ENCODE results near the gene TMEM63C. TPM values are rescaled to one million over a fixed set of nuclear protein-coding genes. Genes with fewer than 3 reads are reported as not detected.
A peak's percentile ranks its signal among the peaks of the same experiment; 100 is the strongest.

TMEM63C gene
- total RNA-seq, 1 donor from 2014 or later = 0.91 TPM

- H3K27me3 Mint-ChIP-seq (ENCODE audit: low read depth) = peaks cover 15% of the 10 kb centered on the region
- no peak for DNase-seq (ENCODE audit: low read depth, low spot score)
- H3K27ac Mint-ChIP-seq (ENCODE audit: unreplicated experiment) = no peak overlapping the region
- TF ChIP-seq CTCF (conservative IDR thresholded peaks at IDR 0.05) = no peak
- peaks cover 5% of the 10 kb centered on the region for H3K4me1 Mint-ChIP-seq
- no peaks in the 10 kb centered on the region for H3K36me3 Mint-ChIP-seq (ENCODE audit: low read depth)
- H3K9me3 Mint-ChIP-seq = no peaks in the 10 kb centered on the region
- H3K4me3 Mint-ChIP-seq = no peak overlapping the region
Observed at GRCh38 chr14:77204907-77205306, 23.3 kb downstream of the TMEM63C start.

- no peak for DNase-seq (ENCODE audit: low read depth, low spot score)
- Mint-ChIP-seq H3K4me1 (peaks cover 5% of the 10 kb centered on the region), H3K4me3 (no peak overlapping the region), H3K9me3 (no peaks in the 10 kb centered on the region), H3K27me3 (ENCODE audit: low read depth) (peaks cover 15% of the 10 kb centered on the region), H3K27ac (ENCODE audit: unreplicated experiment) (no peak overlapping the region), H3K36me3 (ENCODE audit: low read depth) (no peaks in the 10 kb centered on the region)
- no peak for TF ChIP-seq CTCF (conservative IDR thresholded peaks at IDR 0.05)
Observed at GRCh38 chr14:77205566-77205965, 24.0 kb downstream of the TMEM63C start.

GRCh38 chr14:77206261-77206824 lies 24.7 kb downstream of the TMEM63C start:
- no peak for TF ChIP-seq CTCF (conservative IDR thresholded peaks at IDR 0.05)
- Mint-ChIP-seq H3K27ac (ENCODE audit: unreplicated experiment) (no peak overlapping the region), H3K4me1 (peaks cover 5% of the 10 kb centered on the region), H3K9me3 (no peaks in the 10 kb centered on the region), H3K4me3 (no peak overlapping the region), H3K36me3 (ENCODE audit: low read depth) (no peaks in the 10 kb centered on the region), H3K27me3 (ENCODE audit: low read depth) (peaks cover 18% of the 10 kb centered on the region)
- no peak for DNase-seq (ENCODE audit: low read depth, low spot score)

GRCh38 chr14:77206877-77207389 lies 25.3 kb downstream of the TMEM63C start:
- TF ChIP-seq CTCF (conservative IDR thresholded peaks at IDR 0.05) = no peak
- Mint-ChIP-seq H3K36me3 (ENCODE audit: low read depth) (no peaks in the 10 kb centered on the region), H3K4me1 (peaks cover 5% of the 10 kb centered on the region), H3K4me3 (no peak overlapping the region), H3K27me3 (ENCODE audit: low read depth) (peaks cover 22% of the 10 kb centered on the region), H3K27ac (ENCODE audit: unreplicated experiment) (no peak overlapping the region), H3K9me3 (no peaks in the 10 kb centered on the region)
- no peak for DNase-seq (ENCODE audit: low read depth, low spot score)

- Mint-ChIP-seq H3K4me3 (no peak overlapping the region), H3K27ac (ENCODE audit: unreplicated experiment) (no peak overlapping the region), H3K4me1 (peaks cover 5% of the 10 kb centered on the region), H3K36me3 (ENCODE audit: low read depth) (no peaks in the 10 kb centered on the region), H3K9me3 (no peaks in the 10 kb centered on the region), H3K27me3 (ENCODE audit: low read depth) (peaks cover 25% of the 10 kb centered on the region)
- DNase-seq (ENCODE audit: low read depth, low spot score) = peak; percentile 85
- no peak for TF ChIP-seq CTCF (conservative IDR thresholded peaks at IDR 0.05)
Observed at GRCh38 chr14:77208291-77208978, 26.8 kb downstream of the TMEM63C start.
